ENCODE data around the gene MAD1L1. TPM values are rescaled to one million over a fixed set of nuclear protein-coding genes. Genes with fewer than 3 reads are reported as not detected.

Gene MAD1L1
- total and polyA plus RNA-seq, 2 of the 8 experiments (the other 6 are each of a cell fraction or from before 2014, with no cell fraction given), result 40.4 to 44.6 TPM

GRCh38 chr7:2282185-2282751 is 49.5 kb upstream of the MAD1L1 start:
- ChIA-PET CTCF (ENCODE audit: partially characterized antibody) (interaction anchor here (0.9 to 1.3 kb wide), 2 partner anchors 48 to 66 kb away, joined by 3 read pairs; no protein-coding TSS in a partner anchor), POLR2A (ENCODE audit: partially characterized antibody) (interaction anchor here (1.1 to 1.8 kb wide), 8 partner anchors 12 to 76 kb away, joined by 3 to 8 read pairs (median 4); no protein-coding TSS in a partner anchor)
- no peak overlapping the region for H3K23ac ChIP-seq (ENCODE audit: insufficient read length)
- H3K4ac ChIP-seq (replicated peaks; ENCODE audit: insufficient read length, low read depth, low read length), result no peak overlapping the region
- H2BK20ac ChIP-seq (ENCODE audit: low read length), result no peak overlapping the region
- H3K56ac ChIP-seq (replicated peaks; ENCODE audit: insufficient read length, low read depth, low read length), result no peak overlapping the region
- H2AK5ac ChIP-seq (ENCODE audit: low read depth, low read length), result no peak overlapping the region
- no peak overlapping the region for H2AFZ ChIP-seq (ENCODE audit: low read length)
- peaks cover 0 to 15% of the 10 kb centered on the region in 2 experiments; a peak in 1 of 4 replicates for H3K79me2 ChIP-seq (ENCODE audit: control insufficient read depth in 1 of 2, insufficient read depth in 2 of 2, low read length in 2 of 2)
- no peak overlapping the region for H3K18ac ChIP-seq (ENCODE audit: extremely low read depth, low read length)
- 84% methylated on average over 14 of the region's 14 CpGs; no CpG with 5 or more reads in 1 of the 2 experiments for WGBS, 2 experiments (ENCODE audit: extremely low coverage in 1 of 2, insufficient coverage in 1 of 2, insufficient read length in 1 of 2, insufficient replicate concordance in 2 of 2, low coverage in 1 of 2, low lambda C conversion rate in 2 of 2, missing lambda C conversion rate in 1 of 2)
- no peak overlapping the region for H2BK15ac ChIP-seq (ENCODE audit: low read length)
- peaks cover 0 to 7% of the 10 kb centered on the region in 2 experiments for H4K20me1 ChIP-seq (replicated peaks in 1 of 2; ENCODE audit: control insufficient read depth in 1 of 2, insufficient read depth in 2 of 2, low read length in 2 of 2)
- DNase-seq (ENCODE audit: low read depth in 1 of 2, low spot score in 2 of 2) (no peak), FAIRE-seq (no peak)
- H3K9ac ChIP-seq (replicated peaks in 1 of 4; ENCODE audit: extremely low read depth in 1 of 4, low read depth in 3 of 4, low read length in 3 of 4), result no peak overlapping the region
- no peak overlapping the region for H4K91ac ChIP-seq (replicated peaks; ENCODE audit: insufficient read length, low read length)
- no peak overlapping the region for H2BK12ac ChIP-seq (ENCODE audit: low read depth, low read length)
- no peak overlapping the region for H3K4me2 ChIP-seq (ENCODE audit: insufficient read depth in 1 of 2, low read depth in 2 of 2, low read length in 2 of 2)
- no peaks in the 10 kb centered on the region; the same call in 1 of the 2 replicates for H3K23me2 ChIP-seq (ENCODE audit: low read depth, low read length)
- H3K4me1 ChIP-seq (replicated peaks in 1 of 4; ENCODE audit: control insufficient read depth in 3 of 4, insufficient read depth in 4 of 4, low read length in 3 of 4), result peaks cover 0 to 10% (median 2%) of the 10 kb centered on the region in 4 experiments; a peak in 4 of 7 replicates
- H3K27ac ChIP-seq (ENCODE audit: low read depth, low read length), result no peak overlapping the region
- no peaks in the 10 kb centered on the region; the same call in 1 of the 2 replicates for H3K79me1 ChIP-seq (ENCODE audit: low read depth, low read length)
- no peak overlapping the region for H4K8ac ChIP-seq (ENCODE audit: extremely low read depth, insufficient read depth, low read length)
- H3K9me3 ChIP-seq (ENCODE audit: insufficient read depth in 2 of 2, low read depth in 1 of 2, low read length in 1 of 2), result no peaks in the 10 kb centered on the region
- no peaks in the 10 kb centered on the region for H3K27me3 ChIP-seq (replicated peaks in 1 of 4; ENCODE audit: control insufficient read depth in 3 of 4, extremely low read depth in 1 of 4, insufficient read depth in 3 of 4, low read length in 3 of 4)
- H3K36me3 ChIP-seq (ENCODE audit: control insufficient read depth in 2 of 4, insufficient read depth in 4 of 4, low read length in 3 of 4), result 0 out of 8 replicates have a peak, but pooled peaks cover 0 to under 1% (median 0%) of the 10 kb centered on the region in 4 experiments
- no peak overlapping the region for H3K4me3 ChIP-seq (ENCODE audit: extremely low read depth in 1 of 4, insufficient read depth in 2 of 4, low read depth in 3 of 4, low read length in 4 of 4)
- H3K14ac ChIP-seq (ENCODE audit: insufficient read length), result no peak overlapping the region
- no peak overlapping the region for H2BK120ac ChIP-seq (replicated peaks; ENCODE audit: low read depth, low read length)
- H2BK5ac ChIP-seq (ENCODE audit: low read depth, low read length), result no peak overlapping the region
- H4K5ac ChIP-seq (ENCODE audit: insufficient read length, low read depth, low read length), result no peak overlapping the region
- TF ChIP-seq CTBP2 (IDR thresholded peaks at IDR 0.05; ENCODE audit: borderline replicate concordance, insufficient read depth, insufficient read length, low read length) (no peak), CHD1 (IDR thresholded peaks at IDR 0.05; ENCODE audit: low read depth, low read length) (no peak), KDM4A (IDR thresholded peaks at IDR 0.05; ENCODE audit: low read depth, low read length, severe bottlenecking) (no peak), RAD21 (IDR thresholded peaks at IDR 0.05 in 1 of 2, conservative IDR thresholded peaks at IDR 0.05 in 1 of 2; ENCODE audit: low read depth in 2 of 2, low read length in 2 of 2) (no peak), ZNF274 (IDR thresholded peaks at IDR 0.05; ENCODE audit: borderline replicate concordance, extremely low read depth, low read length) (no peak), TBP (IDR thresholded peaks at IDR 0.05; ENCODE audit: low read depth, low read length) (no peak), NRF1 (IDR thresholded peaks at IDR 0.05; ENCODE audit: low read depth, low read length) (no peak), POLR2AphosphoS5 (IDR thresholded peaks at IDR 0.05; ENCODE audit: low read depth, low read length) (no peak), TEAD4 (IDR thresholded peaks at IDR 0.05; ENCODE audit: low read depth, low read length) (no peak), BACH1 (IDR thresholded peaks at IDR 0.05; ENCODE audit: low read length) (no peak), YY1 (IDR thresholded peaks at IDR 0.05; ENCODE audit: low read depth, low read length) (no peak), GTF2F1 (IDR thresholded peaks at IDR 0.05; ENCODE audit: borderline replicate concordance, low read depth, low read length) (no peak), CEBPB (IDR thresholded peaks at IDR 0.05; ENCODE audit: low read depth, low read length) (no peak), TAF1 (IDR thresholded peaks at IDR 0.05; ENCODE audit: low read depth, low read length) (no peak)
